NCI-H460 (cell line): Measurements from ENCODE around the gene PNPO. TPM values are rescaled to one million over a fixed set of nuclear protein-coding genes. Genes with fewer than 3 reads are reported as not detected.

ENCODE experiments used
- DNase-seq: peaks from one replicate; pipeline ENCODE4 v3.0.0-alpha.2; 2016; ENCODE audit warnings: low read depth; ENCODE audit errors: extremely low read depth
- total RNA-seq: library from RNA; depleted of rRNA; stranded (reverse); fragments of >200 nt; shearing (Covaris generic); gene quantifications from 2 replicates; pipeline ENCODE4 v1.2.3, GENCODE V29; 2014

PNPO gene
- total RNA-seq, 1 experiment from 2014 or later: 23.2 TPM

DNA sequence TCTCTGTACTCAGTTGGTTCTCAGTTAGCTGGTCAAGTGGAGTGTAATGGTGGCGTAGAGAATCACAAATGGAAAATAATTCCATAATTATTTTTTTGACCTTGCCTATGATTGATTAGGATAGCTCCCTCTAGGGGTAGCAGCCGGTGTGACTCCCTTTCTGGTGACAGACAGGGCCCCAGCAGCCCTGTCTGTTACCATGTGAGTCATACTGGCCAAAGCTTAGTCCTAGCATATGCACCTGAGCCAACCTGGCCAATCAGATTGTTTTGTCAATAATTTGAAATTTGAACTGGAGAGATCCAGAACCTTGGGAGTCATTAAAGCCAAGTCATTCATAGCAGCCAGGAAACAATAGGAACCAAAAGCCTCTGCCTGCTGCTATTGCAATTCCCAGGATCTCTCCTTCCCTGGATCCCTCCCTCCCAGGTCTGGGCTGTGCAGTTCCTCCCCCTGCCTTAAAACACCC is 5.6 kb downstream of the PNPO start:
- peak; percentile 70 for DNase-seq

- no peak for DNase-seq
Measured at GRCh38 chr17:47948706-47949196, 7.4 kb downstream of the PNPO start.

- DNase-seq: peak; percentile 64
Measured at GRCh38 chr17:47949197-47949759, 7.9 kb downstream of the PNPO start.

GRCh38 chr17:47949946-47950345 is 8.6 kb downstream of the PNPO start:
- DNase-seq: no peak

GRCh38 chr17:47950448-47950847 is 9.1 kb downstream of the PNPO start:
- DNase-seq: no peak

DNA sequence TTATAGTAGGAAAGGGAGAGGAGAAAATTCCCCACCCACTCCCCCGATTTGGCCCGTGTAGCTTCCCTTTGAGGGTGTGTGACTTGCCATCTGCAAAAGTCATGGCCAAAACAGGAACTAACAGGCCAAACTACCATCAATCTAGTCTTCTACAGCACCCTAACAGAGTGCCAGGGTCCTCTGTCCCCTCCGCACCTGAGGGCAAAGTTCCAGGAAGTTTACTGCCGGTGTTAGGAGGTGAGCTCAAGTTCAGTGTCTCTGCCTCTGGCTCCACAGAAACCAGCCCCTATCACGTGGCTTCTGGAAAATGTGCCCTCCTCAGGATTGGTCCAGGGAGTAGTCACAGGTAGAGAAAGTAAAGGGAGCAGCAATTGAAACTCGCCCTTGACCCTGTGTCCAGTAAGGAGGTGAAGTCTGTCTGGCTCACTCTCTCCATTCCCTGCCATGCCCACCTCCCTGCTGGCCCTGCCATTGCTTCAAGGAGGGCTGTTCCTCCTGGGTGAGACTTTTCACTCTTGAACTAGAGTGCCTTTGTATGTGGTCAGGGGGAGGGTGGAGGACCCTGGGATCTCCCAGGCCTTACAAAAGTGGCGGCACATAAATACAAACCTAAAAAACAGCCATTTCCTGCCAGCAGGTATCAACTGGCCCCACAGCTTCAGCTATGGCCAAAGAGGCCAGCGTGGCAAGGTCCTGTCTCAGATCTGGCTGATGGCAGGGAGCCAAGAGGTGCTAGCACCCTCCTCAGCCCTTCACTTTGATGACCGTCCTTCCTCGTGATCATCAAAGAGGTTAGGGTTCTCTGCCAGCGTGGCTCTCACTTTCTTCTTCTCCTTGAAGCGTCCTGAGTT is 11.0 kb downstream of the PNPO start:
- DNase-seq: no peak

DNA sequence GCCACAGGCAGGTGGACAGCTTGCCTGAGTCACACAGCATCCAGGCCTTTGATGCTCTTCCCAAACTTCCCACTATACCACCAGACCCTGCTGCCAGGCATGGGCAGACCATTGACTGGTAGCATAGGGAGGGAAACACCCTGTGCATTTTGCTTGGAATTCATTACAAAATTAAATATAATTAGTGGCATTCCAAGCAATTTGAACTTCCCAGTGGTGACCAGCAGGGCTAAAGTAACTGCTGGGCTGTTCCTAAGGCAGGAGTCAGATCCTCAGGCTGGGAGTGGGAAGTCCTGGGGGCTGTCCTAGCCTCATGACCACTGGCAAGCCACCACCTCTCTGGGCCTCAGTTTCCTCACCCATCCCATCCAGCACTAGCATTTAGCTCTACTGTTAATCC is 12.5 kb downstream of the PNPO start:
- no peak for DNase-seq

DNA sequence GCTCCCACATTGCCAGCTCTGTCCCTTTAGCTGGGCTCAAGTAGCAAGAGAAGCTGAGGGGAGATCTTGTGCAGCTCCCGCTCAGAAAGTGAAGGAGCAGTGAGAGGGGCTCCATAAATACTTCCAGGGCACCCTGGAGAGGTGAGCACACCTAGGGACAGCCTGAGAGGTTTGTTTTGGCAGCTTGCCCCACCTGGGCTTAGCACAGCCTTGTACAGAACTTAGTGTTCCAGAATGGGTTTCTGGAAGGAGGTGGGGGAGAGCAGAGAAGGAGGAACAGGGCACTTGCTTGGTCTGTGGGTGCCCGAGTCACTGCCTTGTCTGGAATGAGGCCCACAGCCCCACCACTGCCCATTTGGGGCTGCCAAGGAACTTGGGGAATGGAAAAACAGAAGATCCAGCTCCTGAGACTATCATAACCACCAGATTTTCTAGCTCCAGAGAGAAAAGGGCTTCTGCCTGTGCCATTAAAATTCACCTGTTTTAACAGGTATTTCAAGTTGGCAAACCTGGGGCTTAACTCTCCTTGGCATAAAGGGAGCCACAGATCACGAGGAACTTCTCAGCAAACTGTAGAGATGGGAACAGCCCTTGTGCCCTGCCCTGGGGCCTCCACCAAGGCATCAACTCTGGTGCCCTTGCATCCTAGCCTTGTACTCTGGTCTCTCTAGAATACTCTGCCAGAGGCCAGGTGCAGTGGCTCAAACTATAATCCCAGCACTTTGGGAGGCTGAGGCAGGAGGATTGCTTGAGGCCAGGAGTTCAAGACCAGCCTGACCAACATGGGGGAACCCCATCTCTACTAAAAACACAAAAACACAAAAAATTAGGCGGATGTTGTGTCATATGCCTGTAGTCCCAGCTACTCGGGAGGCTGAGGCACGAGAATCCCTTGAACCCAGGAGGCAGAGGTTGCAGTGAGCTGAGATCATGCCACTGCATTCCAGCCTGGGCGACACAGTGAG is 14.4 kb downstream of the PNPO start:
- no peak for DNase-seq

GRCh38 chr17:47956791-47957590 is 15.6 kb downstream of the PNPO start:
- DNase-seq: no peak

GRCh38 chr17:47957591-47958490 is 16.5 kb downstream of the PNPO start, which contains the start of gene PRR15L:
TSS of gene PRR15L (minus strand) at chr17:47957883. CDS start at chr17:47953234, 4,649 bp downstream.
- DNase-seq: no peak

DNA sequence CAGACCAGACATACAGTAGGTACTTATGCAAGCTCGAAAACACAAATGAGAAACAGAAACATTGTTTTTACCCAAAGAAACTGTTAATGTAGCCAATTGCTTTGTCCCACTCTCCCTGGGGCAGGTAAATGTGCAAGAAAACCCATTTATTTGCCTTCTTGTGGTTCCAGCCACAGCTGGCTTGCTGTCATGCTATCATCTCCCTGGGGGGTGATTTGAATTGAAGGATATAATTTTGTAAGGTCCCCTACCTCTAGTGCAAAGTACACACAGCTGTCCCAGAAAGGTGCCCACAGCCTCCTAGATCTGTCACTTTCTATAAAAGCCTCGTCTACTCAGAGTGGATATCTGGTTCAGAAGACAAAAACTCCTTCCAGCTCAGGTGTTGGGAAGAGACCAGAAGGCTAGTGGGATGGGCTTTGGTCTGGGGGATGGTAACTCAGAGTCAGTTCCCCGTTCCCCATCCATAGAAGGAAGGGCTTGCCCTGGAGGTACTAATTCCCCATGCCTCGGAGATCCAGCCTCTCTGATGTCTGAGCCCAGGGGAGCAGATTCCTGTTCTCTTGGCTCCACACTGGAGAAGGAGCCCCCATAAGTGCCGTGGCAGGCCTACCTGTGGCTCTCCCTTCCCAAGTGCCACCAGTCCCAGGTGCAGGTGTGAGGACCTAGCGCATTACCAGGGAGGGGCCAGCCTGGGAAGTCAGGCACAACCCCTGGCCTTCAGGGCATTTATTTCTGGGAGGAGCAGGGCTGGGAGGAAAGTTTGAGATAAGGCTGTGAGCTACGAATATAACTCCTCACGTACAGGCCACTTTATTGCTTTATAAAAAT is 18.7 kb downstream of the PNPO start:
- DNase-seq: no peak

DNA sequence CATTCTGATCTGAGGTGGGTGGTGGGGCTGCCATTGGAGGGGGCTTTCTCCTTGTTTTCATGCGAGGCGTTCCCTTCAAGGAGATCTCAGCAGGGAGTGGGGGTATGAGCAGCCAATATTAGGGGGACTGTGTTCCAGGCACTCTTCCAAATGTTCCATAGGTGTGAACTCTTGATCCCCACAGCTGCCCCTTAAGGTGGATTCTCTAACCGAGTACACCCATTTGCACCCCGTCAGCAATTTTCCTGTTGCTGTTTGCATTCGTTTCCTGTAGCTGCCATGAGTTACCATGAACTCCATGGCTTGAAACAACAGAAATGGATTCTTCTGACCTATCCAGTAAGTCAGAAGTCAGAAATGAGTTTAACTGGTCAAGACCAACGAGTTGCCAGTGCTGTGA is 20.0 kb downstream of the PNPO start:
- DNase-seq: no peak

GRCh38 chr17:47962901-47963300 is 21.5 kb downstream of the PNPO start:
- DNase-seq: no peak

GRCh38 chr17:47964856-47965255 is 23.5 kb downstream of the PNPO start:
- DNase-seq: no peak

GRCh38 chr17:47966079-47966519 is 24.7 kb downstream of the PNPO start:
- DNase-seq: no peak

DNA sequence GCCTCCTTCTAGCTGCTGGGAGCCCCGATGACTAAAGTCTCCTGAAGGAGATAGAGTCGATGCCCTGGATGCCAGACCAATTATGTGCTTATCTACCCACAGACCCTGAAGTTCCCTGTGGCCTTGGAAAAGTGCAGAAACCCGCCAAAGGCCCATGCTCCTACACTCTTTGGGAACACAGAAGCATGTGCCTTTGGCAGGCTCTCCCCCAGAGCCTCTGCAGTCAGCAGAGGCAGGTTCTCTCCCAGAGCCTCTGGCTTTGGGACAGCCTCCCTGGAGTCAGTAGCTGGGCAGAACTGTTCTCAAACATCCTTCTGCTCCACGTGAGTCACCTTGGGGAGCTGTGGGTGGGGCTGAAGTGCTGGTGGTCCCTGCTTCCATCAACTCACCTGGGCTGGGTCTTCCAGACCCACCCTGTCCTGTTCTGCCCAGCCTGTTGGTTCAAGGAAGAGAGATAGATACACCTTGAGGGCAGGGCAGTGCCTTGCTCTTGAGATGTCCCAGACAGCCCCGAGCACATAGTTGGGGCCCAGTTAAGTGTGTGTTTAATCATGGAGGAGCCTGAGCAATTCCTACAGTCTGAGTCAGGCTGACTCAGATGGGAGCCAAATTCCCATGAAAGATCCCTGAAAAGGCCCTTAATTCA is 26.4 kb downstream of the PNPO start:
- DNase-seq: no peak

GRCh38 chr17:47968836-47969235 is 27.5 kb downstream of the PNPO start:
- no peak for DNase-seq
